GM12872 (cell line): ENCODE data around the gene PTPRN2.

Source experiments
- CTCF ChIP-seq: IDR thresholded peaks from 3 replicates; pipeline ENCODE4 v1.5.1; 2011; ENCODE audit warnings: low read depth, mild to moderate bottlenecking, low read length, moderate library complexity; ENCODE audit not compliant: insufficient read depth

PTPRN2 gene

GRCh38 chr7:158039270-158039669 lies 548.4 kb downstream of the PTPRN2 start:
- no peak for TF ChIP-seq CTCF

- no peak for TF ChIP-seq CTCF
Measured at GRCh38 chr7:158037211-158037610, 550.4 kb downstream of the PTPRN2 start.

GRCh38 chr7:158035343-158035742 lies 552.3 kb downstream of the PTPRN2 start:
- TF ChIP-seq CTCF: no peak

- no peak for TF ChIP-seq CTCF
Measured at GRCh38 chr7:158034571-158034970, 553.1 kb downstream of the PTPRN2 start.

- no peak for TF ChIP-seq CTCF
Measured at GRCh38 chr7:158033196-158033595, 554.4 kb downstream of the PTPRN2 start.

GRCh38 chr7:158032561-158033115 lies 555.0 kb downstream of the PTPRN2 start:
- TF ChIP-seq CTCF: no peak

GRCh38 chr7:158031867-158032308 lies 555.7 kb downstream of the PTPRN2 start:
- no peak for TF ChIP-seq CTCF

- TF ChIP-seq CTCF: no peak
Measured at GRCh38 chr7:158030566-158030965, 557.1 kb downstream of the PTPRN2 start.
